C4-2B (cell line): ENCODE measurements around the gene AHDC1.

Source experiments
- H3K27ac ChIP-seq: fragments of 450-650 bp; 2 replicates; pipeline ENCODE4 v1.5.1; 2017
- ZFX ChIP-seq: fragments of 450-650 bp; IDR thresholded peaks from 2 replicates; pipeline ENCODE4 v1.6.1; 2017
- TF ChIP-seq, protein P1 (sequence below): fragments of 450-650 bp; conservative IDR thresholded peaks from 2 replicates; pipeline ENCODE4 v1.5.1; 2017; ENCODE audit warnings: mild to moderate bottlenecking

Gene AHDC1

GRCh38 chr1:27603681-27604578 is at the start of gene AHDC1:
Gene AHDC1 (minus strand): TSS chr1:27604144. CDS start chr1:27552115, 52,029 bp downstream.
- H3K27ac ChIP-seq = peak within 1 kb of the TSS; percentile 80
- no peak for TF ChIP-seq ZFX
- TF ChIP-seq, protein P1, sequence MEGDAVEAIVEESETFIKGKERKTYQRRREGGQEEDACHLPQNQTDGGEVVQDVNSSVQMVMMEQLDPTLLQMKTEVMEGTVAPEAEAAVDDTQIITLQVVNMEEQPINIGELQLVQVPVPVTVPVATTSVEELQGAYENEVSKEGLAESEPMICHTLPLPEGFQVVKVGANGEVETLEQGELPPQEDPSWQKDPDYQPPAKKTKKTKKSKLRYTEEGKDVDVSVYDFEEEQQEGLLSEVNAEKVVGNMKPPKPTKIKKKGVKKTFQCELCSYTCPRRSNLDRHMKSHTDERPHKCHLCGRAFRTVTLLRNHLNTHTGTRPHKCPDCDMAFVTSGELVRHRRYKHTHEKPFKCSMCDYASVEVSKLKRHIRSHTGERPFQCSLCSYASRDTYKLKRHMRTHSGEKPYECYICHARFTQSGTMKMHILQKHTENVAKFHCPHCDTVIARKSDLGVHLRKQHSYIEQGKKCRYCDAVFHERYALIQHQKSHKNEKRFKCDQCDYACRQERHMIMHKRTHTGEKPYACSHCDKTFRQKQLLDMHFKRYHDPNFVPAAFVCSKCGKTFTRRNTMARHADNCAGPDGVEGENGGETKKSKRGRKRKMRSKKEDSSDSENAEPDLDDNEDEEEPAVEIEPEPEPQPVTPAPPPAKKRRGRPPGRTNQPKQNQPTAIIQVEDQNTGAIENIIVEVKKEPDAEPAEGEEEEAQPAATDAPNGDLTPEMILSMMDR = no peak

GRCh38 chr1:27652111-27652864 is 48.3 kb upstream of the AHDC1 start:
- TF ChIP-seq, protein P1 = no peak
- TF ChIP-seq ZFX = no peak
- no peak overlapping the region for H3K27ac ChIP-seq

DNA sequence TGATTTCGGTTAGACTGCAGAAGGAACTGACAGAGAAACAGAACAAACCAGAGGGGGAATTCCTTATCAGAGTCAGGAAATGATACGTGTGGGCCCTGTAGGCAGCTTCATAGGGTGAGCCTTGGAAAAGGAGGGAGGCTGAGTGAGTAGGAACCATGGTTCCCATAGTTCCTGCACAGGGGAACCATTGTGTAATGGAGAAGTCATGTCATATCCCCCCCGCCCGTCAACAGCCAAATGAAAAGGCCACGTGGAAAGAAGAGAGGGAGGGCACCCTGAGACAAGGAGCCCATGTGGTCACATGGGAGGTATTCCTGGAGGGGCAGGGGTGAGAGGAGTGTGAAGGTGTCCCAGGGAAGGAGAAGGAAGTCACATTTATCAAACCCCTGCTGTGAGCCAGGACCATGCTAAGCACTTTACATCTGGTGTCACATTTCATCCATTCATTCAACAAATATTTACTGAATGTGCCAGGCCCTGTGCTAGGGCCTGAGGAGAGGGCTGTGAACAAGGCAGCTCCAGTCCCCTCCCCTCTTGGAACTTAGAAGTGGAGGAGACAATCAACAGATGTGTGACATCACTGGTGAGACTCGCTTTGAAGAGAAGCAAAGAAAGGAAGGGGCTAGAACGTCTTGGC is 46.7 kb upstream of the AHDC1 start:
- H3K27ac ChIP-seq = peak overlapping the region; percentile 25
- TF ChIP-seq, protein P1 = no peak
- no peak for TF ChIP-seq ZFX

DNA sequence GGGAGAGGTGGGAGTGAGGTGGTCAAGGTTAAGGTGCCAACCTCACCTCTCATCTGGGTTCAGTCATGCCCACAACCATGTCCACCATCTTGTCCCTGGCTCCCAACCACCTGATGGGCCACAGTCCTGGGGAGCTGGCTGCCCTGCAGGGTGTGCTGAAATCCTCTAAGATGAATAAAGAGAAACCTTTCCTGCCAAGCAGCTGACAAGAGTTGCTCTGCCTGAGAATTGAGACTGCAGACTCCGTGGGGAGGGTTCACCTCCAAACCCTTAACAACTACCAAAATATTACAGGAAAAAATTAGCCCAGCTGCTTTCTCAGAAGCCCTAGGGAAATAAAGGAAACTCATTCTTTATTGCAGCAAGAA is 46.2 kb upstream of the AHDC1 start:
- TF ChIP-seq, protein P1 = no peak
- TF ChIP-seq ZFX = no peak
- peak overlapping the region; percentile 25 for H3K27ac ChIP-seq

DNA sequence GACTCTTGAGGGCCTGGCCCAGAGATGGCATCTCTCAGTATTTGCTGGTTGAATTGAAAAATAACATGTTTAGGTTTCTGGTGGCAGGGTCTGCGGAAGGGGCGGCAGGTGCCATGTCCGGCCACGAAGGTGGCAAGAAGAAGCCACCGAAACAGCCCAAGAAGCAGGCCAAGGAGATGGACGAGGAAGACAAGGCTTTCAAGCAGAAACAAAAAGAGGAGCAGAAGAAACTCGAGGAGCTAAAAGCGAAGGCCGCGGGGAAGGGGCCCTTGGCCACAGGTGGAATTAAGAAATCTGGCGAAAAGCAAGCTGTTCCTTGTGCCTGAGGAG is 45.3 kb upstream of the AHDC1 start:
- no peak for TF ChIP-seq ZFX
- TF ChIP-seq, protein P1 = no peak
- H3K27ac ChIP-seq = no peak overlapping the region

DNA sequence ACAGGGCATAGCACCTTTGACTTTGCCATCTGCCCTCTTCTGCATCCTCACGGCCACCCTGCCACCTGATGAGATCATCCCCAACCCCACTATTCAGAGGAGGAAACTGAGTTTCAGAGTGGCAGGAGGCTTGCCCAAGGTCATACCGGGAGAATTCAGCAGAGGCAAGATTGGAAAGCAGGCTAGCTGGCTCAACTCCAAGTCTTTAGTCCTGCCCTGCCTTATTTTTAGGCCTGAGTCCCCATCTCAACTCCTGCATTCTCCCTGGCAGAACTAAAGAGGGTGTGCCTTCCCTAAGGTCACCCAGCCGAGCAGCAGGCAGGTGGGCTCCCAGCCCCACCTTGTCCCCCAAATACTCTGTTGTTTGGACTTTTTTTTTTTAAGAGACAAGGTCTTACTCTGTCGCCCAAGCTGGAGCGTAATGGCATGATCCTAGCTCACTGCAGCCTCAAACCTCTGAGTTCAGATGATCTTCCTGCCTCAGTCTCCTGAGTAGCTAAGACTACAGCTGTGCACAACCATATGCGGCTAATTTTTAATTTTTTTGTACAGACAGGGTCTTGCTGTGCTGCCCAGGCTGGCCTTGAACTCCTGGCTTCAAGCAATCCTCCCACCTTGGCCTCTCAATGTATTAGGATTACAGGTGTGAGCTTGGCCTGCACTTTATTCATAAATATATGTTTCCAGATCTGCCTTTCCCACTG is 44.8 kb upstream of the AHDC1 start:
- TF ChIP-seq ZFX = no peak
- TF ChIP-seq, protein P1 = no peak

More for the DNA sequence above, 44.8 kb upstream of the AHDC1 start:
- no peak overlapping the region for H3K27ac ChIP-seq
